HepG2 (cell line): ENCODE results near the gene SLC1A5. TPM values are rescaled to one million over a fixed set of nuclear protein-coding genes. Genes with fewer than 3 reads are reported as not detected.

Experiments
- ATAC-seq: fragments of 200-7000 bp; cut with Tn5 transposase; 3 replicates; pipeline ENCODE4 v1.9.1; 2020; ENCODE audit warnings: mild to moderate bottlenecking, moderate library complexity
- BruUV-seq: library from RNA; stranded (reverse); fragments of 400-500 nt; replicated peaks from 2 replicates; lab custom pipeline; 2021; lab: Mats Ljungman, UMichigan
- CTCF ChIA-PET: fragments of 300-600 bp; formaldehyde crosslinking; extraction: SDS; loops from one replicate; lab custom pipeline; 2021; ENCODE audit warnings: low total read pairs, inconsistent platforms, low intra/inter-chr PET ratio; lab: Yijun Ruan, JAX
- POLR2A ChIA-PET: fragments of 350-600 bp; sonication (Branson Sonifier 250); formaldehyde crosslinking; loops from one replicate; lab custom pipeline; 2020; ENCODE audit warnings: antibody characterized with exemption, inconsistent platforms; lab: Yijun Ruan, JAX
- DNase-seq: peaks from one replicate; pipeline ENCODE4 v3.0.0-alpha.2; 2015; ENCODE audit warnings: low spot score
- FAIRE-seq: peaks from 3 replicates; lab custom pipeline; 2011; peaks lifted over from hg19 to GRCh38; lab: Jason Lieb, UNC
- H2AFZ ChIP-seq: one replicate; pipeline ENCODE4 v1.6.1; 2011; ENCODE audit warnings: low read length, inconsistent platforms
- H3K27ac ChIP-seq: fragments of 300-600 bp; 3 replicates; pipeline ENCODE4 v1.8.0; 2011; ENCODE audit warnings: mixed run types, mild to moderate bottlenecking, mixed read lengths, low read length, inconsistent platforms; ENCODE audit not compliant: insufficient read depth; ENCODE audit errors: extremely low read length
- H3K27me3 ChIP-seq, 2 experiments: fragments of 200-600 bp in 1 of 2; 2 replicates in 1 of 2; 3 replicates in 1 of 2; pipeline versions ENCODE4 v1.6.0 to v1.8.0; 2011; ENCODE audit warnings: low read length in 2 of 2, mild to moderate bottlenecking in 2 of 2, moderate library complexity in 2 of 2, inconsistent platforms in 1 of 2; ENCODE audit not compliant: insufficient read depth in 2 of 2, control insufficient read depth in 1 of 2
- H3K36me3 ChIP-seq, 2 experiments: fragments of 200-600 bp in 1 of 2; replicated peaks in 1 of 2; 2 replicates in 1 of 2; 3 replicates in 1 of 2; pipeline versions ENCODE4 v1.5.1 to v1.8.0; 2011; ENCODE audit warnings: low read length in 2 of 2, inconsistent platforms in 1 of 2; ENCODE audit not compliant: insufficient read depth in 2 of 2, control insufficient read depth in 1 of 2
- H3K4me1 ChIP-seq: 2 replicates; pipeline ENCODE4 v1.5.1; 2012; ENCODE audit warnings: low read length, inconsistent platforms; ENCODE audit not compliant: insufficient read depth
- H3K4me2 ChIP-seq: 2 replicates; pipeline ENCODE4 v1.6.0; 2011; ENCODE audit warnings: low read depth, low read length, inconsistent platforms
- H3K4me3 ChIP-seq, 3 experiments: fragments of 200-600 bp in 1 of 3; sonication (generic), shearing (Covaris generic) in 1 of 3; replicated peaks in 1 of 3; 2 replicates each; pipeline ENCODE4 v1.5.1; 2011 to 2016; ENCODE audit warnings: low read length in 3 of 3, inconsistent platforms in 2 of 3, low read depth in 2 of 3, mild to moderate bottlenecking in 2 of 3, control low read depth in 1 of 3, mixed read lengths in 1 of 3; ENCODE audit not compliant: insufficient read depth in 1 of 3
- H3K79me2 ChIP-seq: one replicate; pipeline ENCODE4 v1.6.1; 2011; ENCODE audit warnings: low read length, inconsistent platforms; ENCODE audit not compliant: insufficient read depth
- H3K9ac ChIP-seq: 2 replicates; pipeline ENCODE4 v1.6.0; 2011; ENCODE audit warnings: mild to moderate bottlenecking, low read depth, low read length, inconsistent platforms; ENCODE audit not compliant: insufficient read depth
- H3K9me3 ChIP-seq: 2 replicates; pipeline ENCODE4 v1.5.1; 2012; ENCODE audit warnings: mild to moderate bottlenecking, low read length
- H4K20me1 ChIP-seq: 2 replicates; pipeline ENCODE4 v1.6.0; 2011; ENCODE audit warnings: inconsistent platforms, mild to moderate bottlenecking, low read length, moderate library complexity; ENCODE audit not compliant: insufficient read depth
- AGO2 ChIP-seq: fragments of 200-400 bp; formaldehyde crosslinking; optimal IDR thresholded peaks from 2 replicates; pipeline ENCODE3; 2017; ENCODE audit warnings: mild to moderate bottlenecking, low read depth, low read length, moderate library complexity
- TBP ChIP-seq: sonication (generic); formaldehyde crosslinking; IDR thresholded peaks from 2 replicates; pipeline ENCODE4 v1.5.0; 2020; ENCODE audit warnings: missing genetic modification reagents
- ZNF644 ChIP-seq: IDR thresholded peaks from 2 replicates; pipeline ENCODE4 v1.6.1; 2016; ENCODE audit warnings: low read depth
- ZNF792 ChIP-seq: IDR thresholded peaks from 2 replicates; pipeline ENCODE4 v1.6.1; 2016
- WGBS: methylation state at CpG from one replicate; pipeline ENCODE4 v1.1.6; 2017; ENCODE audit warnings: low lambda C conversion rate; 5-methylcytosine and 5-hydroxymethylcytosine counted together
- in situ Hi-C: cut with HindIII; loops from 2 replicates; pipeline ENCODE4 v1.10.0; 2017; ENCODE audit warnings: low pct_unique_long_range_greater_than_20kb; ENCODE audit not compliant: extremely low pct_ligation_motif_present
- intact Hi-C: fragments of 100-400 bp; cut with micrococcal nuclease; formaldehyde crosslinking; loops from one replicate; pipeline ENCODE4 v1.10.0; 2022; ENCODE audit not compliant: unreplicated experiment
- polyA plus RNA-seq, 8 experiments: library from polyadenylated mRNA; depleted of rRNA in 3 of 8; stranded (reverse) in 7 of 8; unstranded in 1 of 8; fragments of >200 nt; fragmentation: Illumina TruSeq in 4 of 8; extraction: Trizol in 4 of 8; gene quantifications; 2 replicates each; pipeline versions ENCODE4 v1.2.1 to v1.2.3, GENCODE V29; 2011 to 2016; ENCODE audit warnings: low read depth in 4 of 8, missing spikeins in 1 of 8, mixed read lengths in 1 of 8; ENCODE audit not compliant: insufficient read depth in 1 of 8
- total RNA-seq, 5 experiments: library from RNA; depleted of rRNA; stranded (reverse); fragments of >200 nt; fragmentation: Illumina TruSeq; extraction: Trizol; gene quantifications; 2 replicates each; pipeline ENCODE4 v1.2.3, GENCODE V29; 2016; ENCODE audit warnings: low read depth in 1 of 5

Gene SLC1A5
- total and polyA plus RNA-seq, 2 of the 13 experiments (the other 11 are each of a cell fraction or from before 2014, with no cell fraction given), result 120 to 159 TPM

GRCh38 chr19:46741447-46741846 is 46.9 kb downstream of the SLC1A5 start:
- intact Hi-C loops (no loop called here), in situ Hi-C loops (no loop called here)
- FAIRE-seq (no peak), ATAC-seq (no peak), DNase-seq (no peak)
- no peak overlapping the region for H3K4me2 ChIP-seq
- no peak for TF ChIP-seq ZNF644 (CRISPR knock-in tag)
- TF ChIP-seq AGO2, result peak; percentile 31
- no peaks in the 10 kb centered on the region; a peak in 1 of 5 replicates for H3K27me3 ChIP-seq
- H3K27ac ChIP-seq, result no peak overlapping the region
- CTCF ChIA-PET, result no interaction called here
- peaks cover 21% of the 10 kb centered on the region for H3K4me1 ChIP-seq
- BruUV-seq, result no TSS peak
- H3K9ac ChIP-seq, result no peak overlapping the region
- POLR2A ChIA-PET, result no interaction called here
- H3K36me3 ChIP-seq, result peaks cover 28 to 46% of the 10 kb centered on the region in 2 experiments
- no peaks in the 10 kb centered on the region for H3K9me3 ChIP-seq
- no peak overlapping the region for H3K4me3 ChIP-seq
- no peak overlapping the region for H2AFZ ChIP-seq
- WGBS, result 100% methylated on average over 6 of the region's 17 CpGs
- H4K20me1 ChIP-seq, result peaks cover 44% of the 10 kb centered on the region
- peaks cover 77% of the 10 kb centered on the region for H3K79me2 ChIP-seq

- CTCF ChIA-PET, result no interaction called here
- no peak overlapping the region for H3K9ac ChIP-seq
- peaks cover 62% of the 10 kb centered on the region for H3K79me2 ChIP-seq
- FAIRE-seq (no peak), DNase-seq (no peak), ATAC-seq (no peak)
- H3K4me1 ChIP-seq, result peaks cover 13% of the 10 kb centered on the region
- no peak overlapping the region for H3K4me2 ChIP-seq
- no peaks in the 10 kb centered on the region for H3K9me3 ChIP-seq
- H3K36me3 ChIP-seq, result peaks cover 28 to 52% of the 10 kb centered on the region in 2 experiments
- intact Hi-C loops (no loop called here), in situ Hi-C loops (no loop called here)
- no TSS peak for BruUV-seq
- peaks cover 36% of the 10 kb centered on the region for H4K20me1 ChIP-seq
- no peak overlapping the region for H3K4me3 ChIP-seq
- WGBS, result 98% methylated on average over 9 of the region's 14 CpGs
- TF ChIP-seq TBP (no peak), ZNF792 (no peak), AGO2 (peak; percentile 27)
- no peaks in the 10 kb centered on the region for H3K27me3 ChIP-seq
- POLR2A ChIA-PET, result no interaction called here
- H3K27ac ChIP-seq, result no peak overlapping the region
- H2AFZ ChIP-seq, result no peak overlapping the region
Observed at GRCh38 chr19:46739290-46739771, 49.1 kb downstream of the SLC1A5 start.
